HepG2 (cell line): Measurements from ENCODE around the gene ZDHHC11.
"Not testable (repeated sequence)": the region's sequence is repeated elsewhere in the genome, so short reads cannot be mapped to it uniquely, and the experiment has no call there.

Experiments used
- ETV5 ChIP-seq: IDR thresholded peaks from 2 replicates; pipeline ENCODE4 v1.6.1; 2018; ENCODE audit warnings: missing biosample characterization, missing genetic modification reagents, inconsistent platforms, borderline replicate concordance
- POLR2A ChIP-seq, 2 experiments: IDR thresholded peaks; 2 replicates each; pipeline ENCODE4 v1.6.1; 2011; ENCODE audit warnings: low read depth in 2 of 2, low read length in 2 of 2, mild to moderate bottlenecking in 1 of 2, moderate library complexity in 1 of 2; ENCODE audit not compliant: insufficient read depth in 1 of 2
- RFX3 ChIP-seq: IDR thresholded peaks from 2 replicates; pipeline ENCODE4 v1.6.1; 2016; ENCODE audit warnings: missing biosample characterization, missing genetic modification reagents
- TF ChIP-seq, protein P1 (sequence below): sonication (generic); formaldehyde crosslinking; IDR thresholded peaks from 2 replicates; pipeline ENCODE4 v1.5.0; 2020; ENCODE audit warnings: mild to moderate bottlenecking, missing genetic modification reagents, moderate library complexity
- TF ChIP-seq, protein P2 (sequence below): sonication (generic); formaldehyde crosslinking; IDR thresholded peaks from 2 replicates; pipeline ENCODE4 v1.9.0; 2022; ENCODE audit warnings: low read depth, missing genetic modification reagents

DNA sequence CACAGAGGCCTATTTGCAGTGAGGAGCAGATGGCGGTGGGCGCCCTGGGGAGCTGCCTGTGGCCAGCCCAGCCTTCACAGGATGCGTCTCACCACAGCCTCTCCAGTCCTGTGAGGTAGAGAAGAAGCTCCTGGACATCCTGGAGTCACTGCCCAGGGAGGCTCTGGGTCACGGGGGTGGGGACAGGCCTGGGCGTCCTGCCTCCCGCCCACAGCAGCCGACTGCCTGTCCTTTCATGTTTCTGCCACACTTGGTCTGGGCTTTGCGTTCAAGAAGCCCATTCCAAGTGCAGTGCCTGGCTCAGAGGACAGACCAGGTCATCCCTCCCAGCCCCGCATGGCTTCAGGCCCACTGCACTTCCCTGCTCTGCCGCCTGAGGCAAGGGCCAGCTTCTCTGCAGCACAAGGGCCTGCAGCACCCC lies 12.3 kb downstream of the ZDHHC11 start:
- not testable (repeated sequence) for TF ChIP-seq ETV5 (CRISPR knock-in tag); POLR2A (IDR thresholded peaks at IDR 0.05; ENCODE audit: insufficient read depth in 1 of 2, low read depth in 2 of 2, low read length in 2 of 2); RFX3 (CRISPR knock-in tag)
- TF ChIP-seq, protein P1, sequence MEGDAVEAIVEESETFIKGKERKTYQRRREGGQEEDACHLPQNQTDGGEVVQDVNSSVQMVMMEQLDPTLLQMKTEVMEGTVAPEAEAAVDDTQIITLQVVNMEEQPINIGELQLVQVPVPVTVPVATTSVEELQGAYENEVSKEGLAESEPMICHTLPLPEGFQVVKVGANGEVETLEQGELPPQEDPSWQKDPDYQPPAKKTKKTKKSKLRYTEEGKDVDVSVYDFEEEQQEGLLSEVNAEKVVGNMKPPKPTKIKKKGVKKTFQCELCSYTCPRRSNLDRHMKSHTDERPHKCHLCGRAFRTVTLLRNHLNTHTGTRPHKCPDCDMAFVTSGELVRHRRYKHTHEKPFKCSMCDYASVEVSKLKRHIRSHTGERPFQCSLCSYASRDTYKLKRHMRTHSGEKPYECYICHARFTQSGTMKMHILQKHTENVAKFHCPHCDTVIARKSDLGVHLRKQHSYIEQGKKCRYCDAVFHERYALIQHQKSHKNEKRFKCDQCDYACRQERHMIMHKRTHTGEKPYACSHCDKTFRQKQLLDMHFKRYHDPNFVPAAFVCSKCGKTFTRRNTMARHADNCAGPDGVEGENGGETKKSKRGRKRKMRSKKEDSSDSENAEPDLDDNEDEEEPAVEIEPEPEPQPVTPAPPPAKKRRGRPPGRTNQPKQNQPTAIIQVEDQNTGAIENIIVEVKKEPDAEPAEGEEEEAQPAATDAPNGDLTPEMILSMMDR = not testable (repeated sequence)
- TF ChIP-seq, protein P2, sequence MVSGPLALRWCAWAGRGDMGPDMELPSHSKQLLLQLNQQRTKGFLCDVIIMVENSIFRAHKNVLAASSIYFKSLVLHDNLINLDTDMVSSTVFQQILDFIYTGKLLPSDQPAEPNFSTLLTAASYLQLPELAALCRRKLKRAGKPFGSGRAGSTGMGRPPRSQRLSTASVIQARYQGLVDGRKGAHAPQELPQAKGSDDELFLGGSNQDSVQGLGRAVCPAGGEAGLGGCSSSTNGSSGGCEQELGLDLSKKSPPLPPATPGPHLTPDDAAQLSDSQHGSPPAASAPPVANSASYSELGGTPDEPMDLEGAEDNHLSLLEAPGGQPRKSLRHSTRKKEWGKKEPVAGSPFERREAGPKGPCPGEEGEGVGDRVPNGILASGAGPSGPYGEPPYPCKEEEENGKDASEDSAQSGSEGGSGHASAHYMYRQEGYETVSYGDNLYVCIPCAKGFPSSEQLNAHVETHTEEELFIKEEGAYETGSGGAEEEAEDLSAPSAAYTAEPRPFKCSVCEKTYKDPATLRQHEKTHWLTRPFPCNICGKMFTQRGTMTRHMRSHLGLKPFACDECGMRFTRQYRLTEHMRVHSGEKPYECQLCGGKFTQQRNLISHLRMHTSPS (CRISPR knock-in tag) = not testable (repeated sequence)
